ENCODE measurements around the gene JMJD7. TPM values are rescaled to one million over a fixed set of nuclear protein-coding genes. Genes with fewer than 3 reads are reported as not detected.

The JMJD7 gene
- total and polyA plus RNA-seq, 9 of the 15 experiments (the other 6 are each of a cell fraction or from before 2014, with no cell fraction given), result 1.2 to 13.9 (median 6.1) TPM

- H3K27me3 ChIP-seq (ENCODE audit: control insufficient read depth in 2 of 2, insufficient read depth in 2 of 2, low read length in 2 of 2), result peaks cover 72 to 97% of the 10 kb centered on the region in 2 experiments; a peak in 4 of 5 replicates
- DNase-seq (ENCODE audit: extremely low read depth in 1 of 4, low spot score in 3 of 4), result no peak
- POLR2A ChIA-PET, result interaction anchor here (0.5 to 1.0 kb wide), 6 partner anchors 8 to 295 kb away, joined by 3 to 5 read pairs (median 3); no protein-coding TSS in a partner anchor
- H3K9me3 ChIP-seq (replicated peaks; ENCODE audit: control insufficient read depth, insufficient read depth, low read depth, low read length), result no peaks in the 10 kb centered on the region
- intact Hi-C loops (cut with micrococcal nuclease) (no loop called here), in situ Hi-C loops (cut with MboI) (no loop called here)
- no peaks in the 10 kb centered on the region for H3K79me2 ChIP-seq (ENCODE audit: control insufficient read depth, insufficient read depth, low read length)
- ATAC-seq, result no peak
- no peaks in the 10 kb centered on the region for H3K9me1 ChIP-seq (ENCODE audit: control insufficient read depth, insufficient read depth, low read length)
- BruUV-seq (replicated peaks), result no TSS peak
- CTCF ChIA-PET (ENCODE audit: low intra/inter-chr PET ratio), result no interaction called here
- TF ChIP-seq PCBP1 (IDR thresholded peaks at IDR 0.05; ENCODE audit: low read depth, low read length, poor library complexity, severe bottlenecking) (peak; percentile 37), DEAF1 (CRISPR knock-in tag; IDR thresholded peaks at IDR 0.05) (no peak), NELFE (IDR thresholded peaks at IDR 0.05; ENCODE audit: insufficient read depth, insufficient read length) (no peak)
- H4K20me1 ChIP-seq (replicated peaks; ENCODE audit: control insufficient read depth, insufficient read depth, low read length), result peaks cover 36% of the 10 kb centered on the region
- peak overlapping the region in 1 of 2 experiments; percentile 0; a peak in 1 of 4 replicates for H3K9ac ChIP-seq (ENCODE audit: insufficient read depth in 1 of 2, low read depth in 2 of 2, low read length in 2 of 2)
- no peak overlapping the region for H3K4me3 ChIP-seq
- no peak overlapping the region for H2AFZ ChIP-seq (ENCODE audit: low read depth, low read length)
- 8% methylated on average over 19 of the region's 19 CpGs for WGBS (ENCODE audit: insufficient coverage, low coverage, missing lambda C conversion rate)
- peaks cover 0 to 38% of the 10 kb centered on the region in 2 experiments; a peak in 3 of 5 replicates for H3K4me1 ChIP-seq (replicated peaks in 1 of 2; ENCODE audit: control insufficient read depth in 2 of 2, insufficient read depth in 2 of 2, low read length in 2 of 2)
- no peak overlapping the region for H3K27ac ChIP-seq (ENCODE audit: extremely low read depth, low read depth, low read length)
- no peak overlapping the region for H3K4me2 ChIP-seq (ENCODE audit: insufficient read depth, low read length)
- no peak for FAIRE-seq
- no peaks in the 10 kb centered on the region for H3K36me3 ChIP-seq (ENCODE audit: control insufficient read depth, insufficient read depth, low read length)
Observed at GRCh38 chr15:41871175-41871905, 43.4 kb downstream of the JMJD7 start.
